ENCODE results near the gene GNA14. TPM values are rescaled to one million over a fixed set of nuclear protein-coding genes. Genes with fewer than 3 reads are reported as not detected.

The GNA14 gene
- total RNA-seq, 1 donor = 0.72 TPM

GRCh38 chr9:77598991-77599390 lies 49.1 kb downstream of the GNA14 start:
- H3K27me3 ChIP-seq (ENCODE audit: insufficient read depth, low read length) = no peaks in the 10 kb centered on the region
- no peaks in the 10 kb centered on the region for H3K79me2 ChIP-seq (ENCODE audit: insufficient read depth, low read length)
- no peak overlapping the region for H2AFZ ChIP-seq (ENCODE audit: low read length)
- DNase-seq (ENCODE audit: insufficient read length, low spot score, missing footprints) = no peak
- H4K20me1 ChIP-seq (ENCODE audit: insufficient read depth, low read length) = no peaks in the 10 kb centered on the region
- H3K36me3 ChIP-seq (ENCODE audit: insufficient read depth, low read length) = no peaks in the 10 kb centered on the region
- H3K4me2 ChIP-seq (ENCODE audit: insufficient read depth, low read length) = no peak overlapping the region
- H3K4me3 ChIP-seq (ENCODE audit: insufficient read depth, low read length) = no peak overlapping the region
- TF ChIP-seq, protein P1, sequence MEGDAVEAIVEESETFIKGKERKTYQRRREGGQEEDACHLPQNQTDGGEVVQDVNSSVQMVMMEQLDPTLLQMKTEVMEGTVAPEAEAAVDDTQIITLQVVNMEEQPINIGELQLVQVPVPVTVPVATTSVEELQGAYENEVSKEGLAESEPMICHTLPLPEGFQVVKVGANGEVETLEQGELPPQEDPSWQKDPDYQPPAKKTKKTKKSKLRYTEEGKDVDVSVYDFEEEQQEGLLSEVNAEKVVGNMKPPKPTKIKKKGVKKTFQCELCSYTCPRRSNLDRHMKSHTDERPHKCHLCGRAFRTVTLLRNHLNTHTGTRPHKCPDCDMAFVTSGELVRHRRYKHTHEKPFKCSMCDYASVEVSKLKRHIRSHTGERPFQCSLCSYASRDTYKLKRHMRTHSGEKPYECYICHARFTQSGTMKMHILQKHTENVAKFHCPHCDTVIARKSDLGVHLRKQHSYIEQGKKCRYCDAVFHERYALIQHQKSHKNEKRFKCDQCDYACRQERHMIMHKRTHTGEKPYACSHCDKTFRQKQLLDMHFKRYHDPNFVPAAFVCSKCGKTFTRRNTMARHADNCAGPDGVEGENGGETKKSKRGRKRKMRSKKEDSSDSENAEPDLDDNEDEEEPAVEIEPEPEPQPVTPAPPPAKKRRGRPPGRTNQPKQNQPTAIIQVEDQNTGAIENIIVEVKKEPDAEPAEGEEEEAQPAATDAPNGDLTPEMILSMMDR (IDR thresholded peaks at IDR 0.05; ENCODE audit: extremely low read depth, low read depth, low read length) = no peak
- H3K4me1 ChIP-seq (ENCODE audit: insufficient read depth, low read length) = no peaks in the 10 kb centered on the region
- no peak overlapping the region for H3K27ac ChIP-seq (ENCODE audit: low read depth, low read length)
- H3K9me3 ChIP-seq (ENCODE audit: low read depth, low read length) = no peaks in the 10 kb centered on the region

DNA sequence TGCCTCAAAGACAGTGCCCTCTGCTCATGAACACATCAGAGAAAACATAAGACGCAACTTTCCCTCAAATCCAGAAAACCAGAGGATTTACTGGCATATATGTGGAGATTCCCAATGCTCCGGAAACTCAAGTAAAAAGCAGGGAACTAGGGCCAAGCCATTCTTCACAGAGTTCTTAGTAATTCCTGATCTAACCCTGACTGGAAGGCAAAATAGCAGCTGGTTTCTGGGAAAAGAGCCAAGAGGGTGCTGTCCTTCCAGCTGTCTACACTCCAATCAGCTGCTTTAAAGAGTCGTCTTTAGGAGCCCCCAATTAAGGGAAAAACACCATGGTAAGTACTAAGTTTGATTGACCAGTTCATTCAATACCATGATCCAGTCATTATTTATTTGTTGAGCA lies 49.6 kb downstream of the GNA14 start:
- H3K79me2 ChIP-seq (ENCODE audit: insufficient read depth, low read length) = no peaks in the 10 kb centered on the region
- no peak for DNase-seq (ENCODE audit: insufficient read length, low spot score, missing footprints)
- H3K4me1 ChIP-seq (ENCODE audit: insufficient read depth, low read length) = no peaks in the 10 kb centered on the region
- no peaks in the 10 kb centered on the region for H3K27me3 ChIP-seq (ENCODE audit: insufficient read depth, low read length)
- H2AFZ ChIP-seq (ENCODE audit: low read length) = no peak overlapping the region
- no peaks in the 10 kb centered on the region for H3K36me3 ChIP-seq (ENCODE audit: insufficient read depth, low read length)
- H3K4me3 ChIP-seq (ENCODE audit: insufficient read depth, low read length) = no peak overlapping the region
- TF ChIP-seq, protein P1 (IDR thresholded peaks at IDR 0.05; ENCODE audit: extremely low read depth, low read depth, low read length) = no peak
- no peak overlapping the region for H3K27ac ChIP-seq (ENCODE audit: low read depth, low read length)
- H3K4me2 ChIP-seq (ENCODE audit: insufficient read depth, low read length) = no peak overlapping the region
- H3K9me3 ChIP-seq (ENCODE audit: low read depth, low read length) = no peaks in the 10 kb centered on the region
- H4K20me1 ChIP-seq (ENCODE audit: insufficient read depth, low read length) = no peaks in the 10 kb centered on the region

GRCh38 chr9:77597057-77597456 lies 51.1 kb downstream of the GNA14 start:
- Histone ChIP-seq H3K36me3 (ENCODE audit: insufficient read depth, low read length) (no peaks in the 10 kb centered on the region), H3K4me1 (ENCODE audit: insufficient read depth, low read length) (no peaks in the 10 kb centered on the region), H3K79me2 (ENCODE audit: insufficient read depth, low read length) (no peaks in the 10 kb centered on the region), H3K4me3 (ENCODE audit: insufficient read depth, low read length) (no peak overlapping the region), H3K9me3 (ENCODE audit: low read depth, low read length) (no peaks in the 10 kb centered on the region), H3K27me3 (ENCODE audit: insufficient read depth, low read length) (no peaks in the 10 kb centered on the region), H4K20me1 (ENCODE audit: insufficient read depth, low read length) (no peaks in the 10 kb centered on the region), H3K27ac (ENCODE audit: low read depth, low read length) (no peak overlapping the region), H3K4me2 (ENCODE audit: insufficient read depth, low read length) (no peak overlapping the region), H2AFZ (ENCODE audit: low read length) (no peak overlapping the region)
- DNase-seq (ENCODE audit: insufficient read length, low spot score, missing footprints) = no peak
- TF ChIP-seq, protein P1 (IDR thresholded peaks at IDR 0.05; ENCODE audit: extremely low read depth, low read depth, low read length) = no peak

DNA sequence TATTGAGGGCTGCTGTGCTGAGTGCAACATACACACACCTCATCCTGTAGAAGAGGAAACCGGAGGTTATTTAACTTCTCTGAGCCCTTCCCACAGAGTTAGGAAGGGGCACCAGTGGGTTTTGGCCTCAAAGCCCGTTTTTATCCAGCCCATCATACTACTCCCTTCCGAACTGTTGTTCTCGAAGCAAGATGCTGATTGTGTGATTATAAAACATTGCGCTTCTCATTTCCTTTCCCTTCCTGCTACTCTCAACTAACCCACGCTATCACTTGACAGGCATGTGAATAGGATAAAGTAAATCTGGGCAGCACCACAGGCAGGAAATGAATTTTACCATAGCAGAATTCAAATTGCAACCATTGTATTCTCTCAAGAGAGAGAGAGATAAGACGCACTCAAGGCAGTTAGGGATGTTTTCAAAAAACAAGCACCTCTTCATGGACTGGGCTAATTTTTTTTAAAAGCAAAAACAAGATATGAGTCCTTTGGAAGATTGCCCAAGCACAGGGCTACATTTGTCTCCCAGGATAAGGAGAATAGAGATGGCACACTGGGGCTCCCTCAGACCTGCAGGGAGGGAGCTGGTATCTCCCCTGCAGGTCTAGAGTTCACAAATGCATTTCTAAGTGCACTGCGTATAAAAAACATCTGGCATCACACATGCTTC lies 52.6 kb downstream of the GNA14 start:
- Histone ChIP-seq H3K36me3 (ENCODE audit: insufficient read depth, low read length) (no peaks in the 10 kb centered on the region), H3K27me3 (ENCODE audit: insufficient read depth, low read length) (no peaks in the 10 kb centered on the region), H4K20me1 (ENCODE audit: insufficient read depth, low read length) (no peaks in the 10 kb centered on the region), H3K4me3 (ENCODE audit: insufficient read depth, low read length) (no peak overlapping the region), H3K4me2 (ENCODE audit: insufficient read depth, low read length) (no peak overlapping the region), H2AFZ (ENCODE audit: low read length) (no peak overlapping the region), H3K27ac (ENCODE audit: low read depth, low read length) (no peak overlapping the region), H3K79me2 (ENCODE audit: insufficient read depth, low read length) (no peaks in the 10 kb centered on the region), H3K4me1 (ENCODE audit: insufficient read depth, low read length) (no peaks in the 10 kb centered on the region), H3K9me3 (ENCODE audit: low read depth, low read length) (no peaks in the 10 kb centered on the region)
- TF ChIP-seq, protein P1 (IDR thresholded peaks at IDR 0.05; ENCODE audit: extremely low read depth, low read depth, low read length) = no peak
- no peak for DNase-seq (ENCODE audit: insufficient read length, low spot score, missing footprints)

Measured in osteoblast (primary cell).